H9 (cell line): ENCODE results near the gene TRMT44. TPM values are rescaled to one million over a fixed set of nuclear protein-coding genes. Genes with fewer than 3 reads are reported as not detected.

Source experiments
- DNase-seq: peaks from one replicate; pipeline ENCODE4 v3.0.0-alpha.2; 2017
- H2AFZ ChIP-seq: one replicate; pipeline ENCODE4 v1.6.1; 2013; ENCODE audit warnings: mild to moderate bottlenecking, low read length, control low read depth, moderate library complexity
- H2AK5ac ChIP-seq: 2 replicates; pipeline ENCODE4 v1.6.1; 2013; ENCODE audit warnings: low read length, control low read depth, mixed read lengths; ENCODE audit not compliant: insufficient read length
- H2BK120ac ChIP-seq: one replicate; pipeline ENCODE4 v1.6.1; 2013; ENCODE audit warnings: low read depth, mild to moderate bottlenecking, low read length, control low read depth, inconsistent platforms; ENCODE audit not compliant: poor library complexity, severe bottlenecking
- H2BK12ac ChIP-seq: 2 replicates; pipeline ENCODE4 v1.6.1; 2013; ENCODE audit warnings: low read length, control low read depth, mixed read lengths, low read depth; ENCODE audit not compliant: insufficient read length
- H2BK15ac ChIP-seq: 2 replicates; pipeline ENCODE4 v1.6.1; 2013; ENCODE audit warnings: low read depth, low read length, control low read depth
- H2BK20ac ChIP-seq: one replicate; pipeline ENCODE4 v1.6.1; 2013; ENCODE audit warnings: low read depth, mild to moderate bottlenecking, low read length, control low read depth, inconsistent platforms; ENCODE audit not compliant: poor library complexity, severe bottlenecking
- H2BK5ac ChIP-seq: 2 replicates; pipeline ENCODE4 v1.6.1; 2013; ENCODE audit warnings: low read length, control low read depth, mixed read lengths; ENCODE audit not compliant: insufficient read length
- H3K14ac ChIP-seq: 2 replicates; pipeline ENCODE4 v1.6.1; 2013; ENCODE audit warnings: low read length, control low read depth; ENCODE audit not compliant: insufficient read depth
- H3K18ac ChIP-seq: 2 replicates; pipeline ENCODE4 v1.6.1; 2013; ENCODE audit warnings: low read depth, mild to moderate bottlenecking, mixed read lengths, low read length, control low read depth; ENCODE audit not compliant: insufficient read length
- H3K23ac ChIP-seq: 2 replicates; pipeline ENCODE4 v1.6.1; 2013; ENCODE audit warnings: low read length, control low read depth, mixed read lengths, low read depth; ENCODE audit not compliant: insufficient read length
- H3K23me2 ChIP-seq: 2 replicates; pipeline ENCODE4 v1.6.1; 2013; ENCODE audit warnings: low read depth, mild to moderate bottlenecking, mixed read lengths, low read length, control low read depth; ENCODE audit not compliant: insufficient read length, poor library complexity, severe bottlenecking
- H3K27ac ChIP-seq: 2 replicates; pipeline ENCODE4 v1.5.1; 2013; ENCODE audit warnings: low read length, control low read depth, mixed read lengths, low read depth; ENCODE audit not compliant: insufficient read length
- H3K27me3 ChIP-seq: 2 replicates; pipeline ENCODE4 v1.6.1; 2013; ENCODE audit warnings: low read length, control low read depth, inconsistent platforms; ENCODE audit not compliant: insufficient read depth
- H3K4ac ChIP-seq: 2 replicates; pipeline ENCODE4 v1.6.1; 2013; ENCODE audit warnings: low read depth, mild to moderate bottlenecking, control low read depth, inconsistent platforms, low read length, moderate library complexity
- H3K4me1 ChIP-seq: 2 replicates; pipeline ENCODE4 v1.6.1; 2013; ENCODE audit warnings: low read length, control low read depth, inconsistent platforms; ENCODE audit not compliant: insufficient read depth
- H3K4me2 ChIP-seq: 2 replicates; pipeline ENCODE4 v1.6.1; 2013; ENCODE audit warnings: low read length, control low read depth, mixed read lengths; ENCODE audit not compliant: insufficient read length, insufficient read depth
- H3K56ac ChIP-seq: 2 replicates; pipeline ENCODE4 v1.6.1; 2013; ENCODE audit warnings: low read depth, mild to moderate bottlenecking, mixed read lengths, low read length, control low read depth; ENCODE audit not compliant: insufficient read length
- H3K79me1 ChIP-seq: 2 replicates; pipeline ENCODE4 v1.6.1; 2013; ENCODE audit warnings: low read depth, mild to moderate bottlenecking, moderate library complexity, low read length, control low read depth, inconsistent platforms; ENCODE audit not compliant: insufficient read depth, poor library complexity, severe bottlenecking
- H3K79me2 ChIP-seq: 2 replicates; pipeline ENCODE4 v1.6.1; 2013; ENCODE audit warnings: low read length, control low read depth, inconsistent platforms; ENCODE audit not compliant: insufficient read depth
- H3K9ac ChIP-seq: 2 replicates; pipeline ENCODE4 v1.6.1; 2013; ENCODE audit warnings: low read length, control low read depth, mixed read lengths; ENCODE audit not compliant: insufficient read length; ENCODE audit errors: extremely low read depth
- H3K9me3 ChIP-seq: one replicate; pipeline ENCODE4 v1.6.1; 2013; ENCODE audit warnings: low read depth, low read length, inconsistent platforms; ENCODE audit not compliant: control insufficient read depth
- H3T11ph ChIP-seq: one replicate; pipeline ENCODE4 v1.6.1; 2013; ENCODE audit warnings: mild to moderate bottlenecking, low read length, control low read depth, inconsistent platforms
- H4K20me1 ChIP-seq: one replicate; pipeline ENCODE4 v1.6.1; 2013; ENCODE audit not compliant: control insufficient read depth, insufficient read length, insufficient read depth
- H4K5ac ChIP-seq: 2 replicates; pipeline ENCODE4 v1.6.1; 2013; ENCODE audit warnings: low read depth, mild to moderate bottlenecking, mixed read lengths, low read length, control low read depth; ENCODE audit not compliant: insufficient read length
- H4K8ac ChIP-seq: replicated peaks from 2 replicates; pipeline ENCODE4 v1.6.1; 2013; ENCODE audit warnings: low read length, control low read depth, mixed read lengths, low read depth; ENCODE audit not compliant: insufficient read length
- H4K91ac ChIP-seq: 2 replicates; pipeline ENCODE4 v1.6.1; 2013; ENCODE audit warnings: low read depth, mild to moderate bottlenecking, moderate library complexity, mixed read lengths, low read length, control low read depth; ENCODE audit not compliant: insufficient read length
- H3K27ac Mint-ChIP-seq, 3 experiments: 2 replicates in 2 of 3; 3 replicates in 1 of 3; pipeline ENCODE4 v1.8.0; 2020 to 2021; ENCODE audit warnings: mixed read lengths in 3 of 3, mild to moderate bottlenecking in 1 of 3, moderate library complexity in 1 of 3
- H3K27me3 Mint-ChIP-seq: 2 replicates; pipeline ENCODE4 v1.8.0; 2021; ENCODE audit warnings: low read depth, mild to moderate bottlenecking, moderate library complexity, mixed read lengths
- H3K36me3 Mint-ChIP-seq, 3 experiments: 2 replicates in 2 of 3; 3 replicates in 1 of 3; pipeline ENCODE4 v1.8.0; 2020 to 2021; ENCODE audit warnings: low read depth in 3 of 3, mixed read lengths in 3 of 3; ENCODE audit not compliant: insufficient read depth in 1 of 3
- H3K4me1 Mint-ChIP-seq, 2 experiments: 2 replicates each; pipeline ENCODE4 v1.8.0; 2020; ENCODE audit warnings: mixed read lengths in 2 of 2
- H3K4me3 Mint-ChIP-seq, 2 experiments: 2 replicates in 1 of 2; 3 replicates in 1 of 2; pipeline ENCODE4 v1.8.0; 2020 to 2021; ENCODE audit warnings: mild to moderate bottlenecking in 2 of 2, mixed read lengths in 2 of 2, moderate library complexity in 1 of 2
- H3K9me3 Mint-ChIP-seq, 2 experiments: 2 replicates in 1 of 2; 3 replicates in 1 of 2; pipeline ENCODE4 v1.8.0; 2020; ENCODE audit warnings: mild to moderate bottlenecking in 2 of 2, mixed read lengths in 2 of 2, moderate library complexity in 1 of 2
- CTCF ChIP-seq: fragments of 200-600 bp; sonication (generic); conservative IDR thresholded peaks from 3 replicates; pipeline ENCODE4 v1.8.0; 2021; ENCODE audit warnings: antibody characterized with exemption, mild to moderate bottlenecking
- WGBS: extraction: QIAGEN DNeasy Blood & Tissue Kit; methylation state at CpG from one replicate; pipeline ENCODE4 v1.1.7; 2013; ENCODE audit warnings: missing lambda C conversion rate, low lambda C conversion rate, mixed read lengths; ENCODE audit not compliant: insufficient read length; ENCODE audit errors: extremely low coverage; 5-methylcytosine and 5-hydroxymethylcytosine counted together
- total RNA-seq: library from RNA; stranded (reverse); gene quantifications from 2 replicates; pipeline ENCODE4 v1.2.1, GENCODE V29; 2021

TRMT44 gene
- total RNA-seq, 1 experiment from 2014 or later = 22.8 TPM

- Histone ChIP-seq H4K5ac (no peak overlapping the region), H2BK5ac (no peak overlapping the region), H3K27me3 (no peaks in the 10 kb centered on the region), H2AK5ac (no peak overlapping the region), H3T11ph (no peak overlapping the region), H2AFZ (no peak overlapping the region), H3K9ac (no peak overlapping the region), H2BK20ac (no peak overlapping the region), H3K9me3 (no peaks in the 10 kb centered on the region), H2BK120ac (no peak overlapping the region), H3K4ac (no peak overlapping the region), H2BK15ac (no peak overlapping the region), H3K56ac (no peak overlapping the region), H4K91ac (no peak overlapping the region), H3K4me2 (no peak overlapping the region), H3K23me2 (no peaks in the 10 kb centered on the region), H4K8ac (no peak overlapping the region), H3K4me1 (no peaks in the 10 kb centered on the region), H3K14ac (no peak overlapping the region), H3K79me1 (no peaks in the 10 kb centered on the region), H2BK12ac (no peak overlapping the region), H3K18ac (no peak overlapping the region), H4K20me1 (no peaks in the 10 kb centered on the region), H3K79me2 (no peaks in the 10 kb centered on the region), H3K27ac (no peak overlapping the region), H3K23ac (no peak overlapping the region)
- H3K4me1 Mint-ChIP-seq = peaks cover 11% of the 10 kb centered on the region in 2 experiments
- no peak overlapping the region for H3K4me3 Mint-ChIP-seq
- whole genome bisulfite sequencing = no CpG with 5 or more reads among the region's 24 CpGs
- no peak overlapping the region for H3K27ac Mint-ChIP-seq
- H3K27me3 Mint-ChIP-seq = no peaks in the 10 kb centered on the region
- H3K36me3 Mint-ChIP-seq = peaks cover 7 to 46% (median 43%) of the 10 kb centered on the region in 3 experiments; a peak in 6 of 7 replicates
- no peak for TF ChIP-seq CTCF
- no peak for DNase-seq
- H3K9me3 Mint-ChIP-seq = no peaks in the 10 kb centered on the region
These were observed 30.8 kb downstream of the TRMT44 start for GRCh38 chr4:8471211-8471875.
